ENCODE measurements around the gene PRKD2. TPM values are rescaled to one million over a fixed set of nuclear protein-coding genes. Genes with fewer than 3 reads are reported as not detected.
A peak's percentile ranks its signal among the peaks of the same experiment; 100 is the strongest.
"Not testable (repeated sequence)": the region's sequence is repeated elsewhere in the genome, so short reads cannot be mapped to it uniquely, and the experiment has no call there.

Gene PRKD2
- total RNA-seq (100 to 1,000 TPM; 121 to 145 (median 138) TPM), total RNA-seq (24.6 to 196 (median 74.2) reads per million in 29 experiments)
- total RNA-seq (2013): 88.9 TPM

DNA sequence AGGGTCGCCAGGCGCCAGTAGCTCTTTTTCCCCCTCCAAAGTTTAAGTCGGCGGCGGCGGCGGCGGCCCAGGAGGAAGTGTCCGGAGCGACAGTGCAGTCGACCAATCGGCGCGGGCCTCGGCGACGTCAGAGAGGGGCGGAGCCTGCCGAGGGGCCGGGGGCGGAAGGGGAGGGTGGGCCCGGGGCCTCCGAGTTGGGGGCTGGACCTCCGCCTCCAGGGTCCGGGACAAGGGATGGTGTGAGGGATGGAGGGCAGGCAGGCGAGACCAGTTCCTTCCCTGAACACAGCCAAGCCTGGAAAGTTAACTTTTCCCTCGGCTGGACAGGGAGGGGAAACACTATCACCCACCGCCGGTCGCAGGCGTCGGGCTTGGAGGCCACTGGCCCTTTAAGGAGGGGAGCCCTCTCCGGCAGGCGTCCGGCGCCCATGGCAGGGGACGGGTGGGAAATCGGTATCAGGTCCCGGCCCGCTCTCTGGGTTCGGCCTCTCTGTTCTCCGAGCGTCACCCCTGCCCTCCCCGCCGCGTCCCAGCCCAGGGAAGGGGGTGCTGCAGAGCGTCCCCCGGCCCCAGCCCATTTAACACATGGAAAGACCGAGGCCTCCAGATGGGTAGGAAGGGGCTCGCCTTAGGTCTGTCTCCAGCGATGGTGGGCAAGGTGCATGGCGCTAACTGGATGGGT, at the start of gene PRKD2:
Gene PRKD2, minus strand, starts transcription at position 81 of the 682 bp plus-strand sequence. CDS start 744 bp downstream, outside the sequence.
- CTCF ChIA-PET: interaction anchor here (0.6 to 4.7 kb wide), 4 partner anchors 12 to 37 kb away, joined by 4 to 19 read pairs (median 4); no protein-coding TSS in a partner anchor
- H3K36me3 Mint-ChIP-seq: peaks cover 8% of the 10 kb centered on the region
- DNase-seq (peak; percentile 61 to 87 (median 80)), ATAC-seq (replicated peaks in 1 of 4) (peak; percentile 46 to 61 (median 51))
- POLR2A ChIA-PET: no interaction called here
- peaks cover 45 to 60% (median 55%) of the 10 kb centered on the region in 3 donors for H3K4me1 Mint-ChIP-seq
- H3K9me3 Mint-ChIP-seq: no peaks in the 10 kb centered on the region
- H3K27ac ChIP-seq (ENCODE audit: low read length): peak within 1 kb of the TSS; percentile 84
- H3K4me3 ChIP-seq (ENCODE audit: control insufficient read depth in 1 of 2, extremely low read depth in 1 of 2, low read length in 1 of 2): peak within 1 kb of the TSS; percentile 93 to 99
- peaks cover 25 to 71% of the 10 kb centered on the region in 2 experiments for H3K4me1 ChIP-seq (ENCODE audit: control insufficient read depth in 1 of 2, extremely low read depth in 1 of 2, insufficient read depth in 2 of 2, low read length in 2 of 2)
- H3K27me3 ChIP-seq (replicated peaks in 1 of 2; ENCODE audit: control insufficient read depth in 2 of 2, extremely low read depth in 1 of 2, insufficient read depth in 2 of 2, low read length in 1 of 2): no peaks in the 10 kb centered on the region
- no peaks in the 10 kb centered on the region for H3K27me3 Mint-ChIP-seq
- H3K4me3 Mint-ChIP-seq: peak within 1 kb of the TSS; percentile 90 to 98 (median 94)
- H3K9me3 ChIP-seq: no peaks in the 10 kb centered on the region
- H3K27ac Mint-ChIP-seq: peak within 1 kb of the TSS; percentile 98
- WGBS (ENCODE audit: insufficient coverage): 2% methylated on average over 32 of the region's 52 CpGs
- H3K36me3 ChIP-seq (ENCODE audit: control insufficient read depth in 2 of 2, extremely low read depth in 1 of 2, insufficient read depth in 1 of 2, low read length in 1 of 2): peaks cover 14% of the 10 kb centered on the region in 2 donors

DNA sequence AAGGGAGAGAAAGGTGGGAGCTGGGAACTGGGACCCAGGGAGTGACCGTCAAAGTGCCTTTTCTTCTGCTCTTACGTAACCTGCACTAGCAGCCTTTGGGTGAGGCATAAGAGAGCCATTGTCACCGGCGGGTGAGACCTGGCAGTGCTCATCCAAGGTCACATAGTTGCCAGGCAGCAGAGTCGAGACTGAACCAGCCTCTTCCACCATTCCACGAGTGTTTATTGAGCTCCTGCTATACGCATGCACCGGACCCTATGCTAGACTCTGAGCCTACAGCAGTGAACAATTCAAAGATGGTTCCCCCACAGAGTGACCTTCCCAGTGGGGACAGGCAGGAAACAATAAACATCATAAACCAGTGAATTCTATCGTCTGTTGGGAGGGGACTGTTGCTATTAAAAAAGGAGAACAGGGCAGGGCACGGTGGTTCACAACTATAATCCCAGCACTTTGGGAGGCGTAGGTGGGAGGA, 47.9 kb upstream of the PRKD2 start:
- WGBS (ENCODE audit: insufficient coverage): 89% methylated on average over 6 of the region's 11 CpGs
- H3K4me1 ChIP-seq (ENCODE audit: control insufficient read depth in 1 of 2, extremely low read depth in 1 of 2, insufficient read depth in 2 of 2, low read length in 2 of 2): peaks cover 0 to 5% of the 10 kb centered on the region in 2 experiments
- ChIA-PET CTCF (interaction anchor here (0.6 to 1.1 kb wide), 5 partner anchors 11 to 57 kb away, joined by 3 to 6 read pairs (median 5); no protein-coding TSS in a partner anchor), POLR2A (no interaction called here)
- no peak overlapping the region for H3K4me3 ChIP-seq (ENCODE audit: control insufficient read depth in 1 of 2, extremely low read depth in 1 of 2, low read length in 1 of 2)
- Mint-ChIP-seq H3K36me3 (no peaks in the 10 kb centered on the region), H3K27me3 (no peaks in the 10 kb centered on the region), H3K4me3 (no peak overlapping the region), H3K4me1 (peaks cover 0 to 3% (median 2%) of the 10 kb centered on the region in 3 donors), H3K27ac (no peak overlapping the region), H3K9me3 (no peaks in the 10 kb centered on the region)
- no peak overlapping the region for H3K27ac ChIP-seq (ENCODE audit: low read length)
- H3K27me3 ChIP-seq (replicated peaks in 1 of 2; ENCODE audit: control insufficient read depth in 2 of 2, extremely low read depth in 1 of 2, insufficient read depth in 2 of 2, low read length in 1 of 2): no peaks in the 10 kb centered on the region
- no peaks in the 10 kb centered on the region for H3K9me3 ChIP-seq
- no peak for DNase-seq
- no peaks in the 10 kb centered on the region for H3K36me3 ChIP-seq (ENCODE audit: control insufficient read depth in 2 of 2, extremely low read depth in 1 of 2, insufficient read depth in 1 of 2, low read length in 1 of 2)
- ATAC-seq (replicated peaks in 1 of 4): no peak

DNA sequence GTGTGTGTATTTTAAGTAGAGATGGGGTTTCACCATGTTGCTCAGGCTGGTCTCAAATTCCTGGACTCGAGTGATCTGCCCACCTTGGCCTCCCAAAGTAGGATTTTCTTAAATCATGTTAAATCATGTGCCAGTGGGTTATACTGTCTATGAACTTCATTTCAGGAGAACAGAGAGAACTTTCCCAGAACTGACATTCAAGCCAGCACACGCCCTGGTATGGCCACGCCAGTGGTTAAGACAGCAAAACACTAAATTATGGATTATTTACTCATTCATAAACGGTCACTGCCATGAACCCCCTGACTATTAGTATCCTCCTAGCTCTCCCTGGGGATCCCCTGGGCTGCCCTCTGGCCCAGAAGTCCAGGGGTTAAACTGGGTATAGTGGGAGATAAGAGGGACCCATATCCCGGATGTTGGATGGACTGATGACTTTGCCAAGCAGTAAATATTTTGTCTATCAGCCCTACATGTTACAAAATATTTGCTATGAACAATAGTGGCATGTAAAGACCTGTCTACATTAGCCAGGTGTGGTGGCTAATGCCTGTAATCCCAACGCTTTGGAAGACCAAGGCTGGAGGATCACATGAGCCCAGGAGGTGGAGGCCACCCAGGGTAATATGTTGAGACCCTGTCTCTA, 45.5 kb upstream of the PRKD2 start:
- H3K27ac Mint-ChIP-seq: no peak overlapping the region
- WGBS (ENCODE audit: insufficient coverage): 94% methylated on average over 3 of the region's 6 CpGs
- peaks cover 4 to 5% (median 4%) of the 10 kb centered on the region in 3 donors for H3K4me1 Mint-ChIP-seq
- H3K4me3 Mint-ChIP-seq: no peak overlapping the region
- ChIA-PET CTCF (interaction anchor here (0.6 kb wide), 2 partner anchors 294 to 1368 kb away, joined by 3 read pairs; no protein-coding TSS in a partner anchor), POLR2A (no interaction called here)
- H3K27me3 Mint-ChIP-seq: no peaks in the 10 kb centered on the region
- Histone ChIP-seq H3K27me3 (replicated peaks in 1 of 2; ENCODE audit: control insufficient read depth in 2 of 2, extremely low read depth in 1 of 2, insufficient read depth in 2 of 2, low read length in 1 of 2) (no peaks in the 10 kb centered on the region), H3K9me3 (no peaks in the 10 kb centered on the region), H3K4me3 (ENCODE audit: control insufficient read depth in 1 of 2, extremely low read depth in 1 of 2, low read length in 1 of 2) (no peak overlapping the region), H3K36me3 (ENCODE audit: control insufficient read depth in 2 of 2, extremely low read depth in 1 of 2, insufficient read depth in 1 of 2, low read length in 1 of 2) (no peaks in the 10 kb centered on the region), H3K27ac (ENCODE audit: low read length) (no peak overlapping the region), H3K4me1 (ENCODE audit: control insufficient read depth in 1 of 2, extremely low read depth in 1 of 2, insufficient read depth in 2 of 2, low read length in 2 of 2) (peaks cover 0 to 8% of the 10 kb centered on the region in 2 experiments)
- DNase-seq (no peak), ATAC-seq (replicated peaks in 1 of 4) (no peak)
- no peaks in the 10 kb centered on the region for H3K36me3 Mint-ChIP-seq
- no peaks in the 10 kb centered on the region for H3K9me3 Mint-ChIP-seq

DNA sequence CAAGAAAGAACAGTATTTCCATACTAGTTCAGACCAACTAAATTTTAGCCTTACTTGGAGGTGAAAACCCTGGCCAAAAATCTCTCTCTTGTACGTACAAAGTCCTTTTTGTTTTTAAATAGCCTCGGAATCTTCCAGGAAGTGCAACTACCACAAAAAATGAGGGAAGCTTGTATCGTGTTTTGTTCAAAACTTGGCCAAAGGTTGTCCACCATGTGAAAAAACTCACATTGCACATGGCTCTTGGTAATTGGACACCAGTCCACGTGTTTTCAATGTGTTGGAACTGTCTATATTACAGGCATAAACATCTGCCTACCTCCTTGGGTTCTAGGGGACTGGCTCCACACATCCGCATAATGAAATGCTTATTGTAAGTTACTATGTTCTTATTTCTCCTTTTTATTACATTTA, 44.5 kb upstream of the PRKD2 start:
- POLR2A ChIA-PET: no interaction called here
- peaks cover 0 to 12% of the 10 kb centered on the region in 2 experiments for H3K4me1 ChIP-seq (ENCODE audit: control insufficient read depth in 1 of 2, extremely low read depth in 1 of 2, insufficient read depth in 2 of 2, low read length in 2 of 2)

DNA sequence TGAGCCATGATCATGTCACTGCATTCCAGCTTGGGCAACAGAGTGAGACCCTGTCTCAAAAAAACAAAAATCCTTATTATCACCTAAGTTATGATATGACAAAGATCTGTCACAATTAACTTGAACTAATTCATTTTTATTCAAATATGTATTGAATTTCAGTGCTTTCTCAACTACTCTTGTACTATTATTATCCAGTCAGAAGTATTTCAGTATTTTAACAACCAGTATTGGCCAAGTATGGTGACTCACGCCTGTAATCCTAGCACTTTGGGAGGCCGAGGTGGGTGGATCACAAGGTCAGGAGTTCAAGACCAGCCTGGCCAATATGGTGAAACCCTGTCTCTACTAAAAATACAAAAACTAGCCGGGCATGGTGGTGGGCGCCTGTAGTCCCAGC, 44.0 kb upstream of the PRKD2 start:
- H3K27me3 Mint-ChIP-seq; H3K4me3 Mint-ChIP-seq; POLR2A ChIA-PET; ATAC-seq (replicated peaks in 1 of 4); H3K27me3 ChIP-seq (replicated peaks in 1 of 2; ENCODE audit: control insufficient read depth in 2 of 2, extremely low read depth in 1 of 2, insufficient read depth in 2 of 2, low read length in 1 of 2); H3K4me1 Mint-ChIP-seq; H3K4me3 ChIP-seq (ENCODE audit: control insufficient read depth in 1 of 2, extremely low read depth in 1 of 2, low read length in 1 of 2); H3K9me3 ChIP-seq; H3K27ac Mint-ChIP-seq; H3K27ac ChIP-seq (ENCODE audit: low read length); H3K36me3 ChIP-seq (ENCODE audit: control insufficient read depth in 2 of 2, extremely low read depth in 1 of 2, insufficient read depth in 1 of 2, low read length in 1 of 2); CTCF ChIA-PET; H3K36me3 Mint-ChIP-seq; H3K9me3 Mint-ChIP-seq; DNase-seq: not testable (repeated sequence)
- WGBS (ENCODE audit: insufficient coverage): no CpG with 5 or more reads among the region's 4 CpGs
- H3K4me1 ChIP-seq (ENCODE audit: control insufficient read depth in 1 of 2, extremely low read depth in 1 of 2, insufficient read depth in 2 of 2, low read length in 2 of 2): peaks cover 0 to 12% of the 10 kb centered on the region in 2 experiments

More for the DNA sequence above, 44.5 kb upstream of the PRKD2 start:
- no peaks in the 10 kb centered on the region for H3K27me3 Mint-ChIP-seq
- 100% methylated on average over 3 of the region's 5 CpGs for WGBS (ENCODE audit: insufficient coverage)
- H3K9me3 ChIP-seq: no peaks in the 10 kb centered on the region
- no peaks in the 10 kb centered on the region for H3K9me3 Mint-ChIP-seq
- H3K4me3 Mint-ChIP-seq: no peak overlapping the region
- CTCF ChIA-PET: interaction anchor here in 1 of 2 donors (0.6 kb wide), 1 partner anchor 1369 kb away, joined by 3 read pairs; no protein-coding TSS in a partner anchor
- no peak overlapping the region for H3K4me3 ChIP-seq (ENCODE audit: control insufficient read depth in 1 of 2, extremely low read depth in 1 of 2, low read length in 1 of 2)
- no peaks in the 10 kb centered on the region for H3K36me3 ChIP-seq (ENCODE audit: control insufficient read depth in 2 of 2, extremely low read depth in 1 of 2, insufficient read depth in 1 of 2, low read length in 1 of 2)
- no peaks in the 10 kb centered on the region for H3K36me3 Mint-ChIP-seq
- peaks cover 2 to 4% (median 4%) of the 10 kb centered on the region in 3 donors for H3K4me1 Mint-ChIP-seq
- H3K27me3 ChIP-seq (replicated peaks in 1 of 2; ENCODE audit: control insufficient read depth in 2 of 2, extremely low read depth in 1 of 2, insufficient read depth in 2 of 2, low read length in 1 of 2): no peaks in the 10 kb centered on the region
- no peak overlapping the region for H3K27ac ChIP-seq (ENCODE audit: low read length)
- ATAC-seq (replicated peaks in 1 of 4) (no peak), DNase-seq (no peak)
- no peak overlapping the region for H3K27ac Mint-ChIP-seq

DNA sequence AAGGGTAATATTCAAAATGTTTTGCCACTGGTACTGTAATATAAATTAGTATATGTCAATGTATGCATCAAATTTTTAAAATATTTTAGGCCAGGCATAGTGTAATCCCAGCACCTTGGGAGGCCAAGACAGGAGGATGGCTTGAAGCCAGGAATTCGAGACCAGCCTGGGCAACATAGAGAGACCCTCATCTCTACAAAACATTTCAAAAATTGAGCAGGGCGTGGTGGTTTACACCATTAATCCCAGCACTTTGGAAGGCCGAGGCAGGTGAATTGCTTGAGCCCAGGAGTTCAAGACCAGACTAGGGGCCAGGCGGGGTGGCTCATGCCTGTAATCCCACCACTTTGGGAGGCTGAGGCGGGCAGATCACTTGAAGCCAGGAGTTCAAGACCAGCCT, 43.4 kb upstream of the PRKD2 start:
- H3K4me3 Mint-ChIP-seq: no peak overlapping the region
- ATAC-seq (replicated peaks in 1 of 4): no peak
- no peaks in the 10 kb centered on the region for H3K27me3 Mint-ChIP-seq
- no peak overlapping the region for H3K27ac Mint-ChIP-seq
- peaks cover 0 to 12% of the 10 kb centered on the region in 2 experiments for H3K4me1 ChIP-seq (ENCODE audit: control insufficient read depth in 1 of 2, extremely low read depth in 1 of 2, insufficient read depth in 2 of 2, low read length in 2 of 2)
- ChIA-PET CTCF (no interaction called here), POLR2A (no interaction called here)
- no peaks in the 10 kb centered on the region for H3K36me3 Mint-ChIP-seq
- H3K9me3 Mint-ChIP-seq: no peaks in the 10 kb centered on the region
- H3K36me3 ChIP-seq (ENCODE audit: control insufficient read depth in 2 of 2, extremely low read depth in 1 of 2, insufficient read depth in 1 of 2, low read length in 1 of 2): peaks cover 0 to 5% of the 10 kb centered on the region in 2 donors
- H3K9me3 ChIP-seq: no peaks in the 10 kb centered on the region
- no peak overlapping the region for H3K27ac ChIP-seq (ENCODE audit: low read length)
- no peak for DNase-seq
- 92% methylated on average over 4 of the region's 5 CpGs for WGBS (ENCODE audit: insufficient coverage)
- no peaks in the 10 kb centered on the region for H3K27me3 ChIP-seq (replicated peaks in 1 of 2; ENCODE audit: control insufficient read depth in 2 of 2, extremely low read depth in 1 of 2, insufficient read depth in 2 of 2, low read length in 1 of 2)
- no peak overlapping the region for H3K4me3 ChIP-seq (ENCODE audit: control insufficient read depth in 1 of 2, extremely low read depth in 1 of 2, low read length in 1 of 2)
- H3K4me1 Mint-ChIP-seq: peaks cover 2 to 4% (median 4%) of the 10 kb centered on the region in 3 donors

All from T-cell (primary cell).